Activated naive CD4-positive, alpha-beta T cell treated with anti-CD3 and anti-CD28 coated beads, Interleukin-2, amount 10 ng/mL, durations not matched to agents 7 days and 5 days (primary cell): ENCODE measurements around the gene ADRB2.
"Not testable (repeated sequence)": the region's sequence is repeated elsewhere in the genome, so short reads cannot be mapped to it uniquely, and the experiment has no call there.

Source experiments
- CTCF ChIA-PET: fragments of 350-600 bp; sonication (Branson Sonifier 250); formaldehyde crosslinking; loops from one replicate; lab custom pipeline; 2021; ENCODE audit warnings: antibody characterized with exemption; lab: Charles Lee
- DNase-seq: peaks from one replicate; pipeline ENCODE4 v3.0.0-alpha.2; 2020
- H3K27ac Mint-ChIP-seq: one replicate; pipeline ENCODE4 v1.8.0; 2021; ENCODE audit warnings: mild to moderate bottlenecking, moderate library complexity, mixed read lengths
- H3K27me3 Mint-ChIP-seq: one replicate; pipeline ENCODE4 v1.8.0; 2021; ENCODE audit warnings: mild to moderate bottlenecking, mixed read lengths
- H3K36me3 Mint-ChIP-seq: one replicate; pipeline ENCODE4 v1.8.0; 2021; ENCODE audit warnings: mixed read lengths
- H3K4me1 Mint-ChIP-seq: one replicate; pipeline ENCODE4 v1.8.0; 2021; ENCODE audit warnings: mixed read lengths
- H3K4me3 Mint-ChIP-seq: one replicate; pipeline ENCODE4 v1.8.0; 2021; ENCODE audit warnings: mild to moderate bottlenecking, moderate library complexity, mixed read lengths
- H3K9me3 Mint-ChIP-seq: one replicate; pipeline ENCODE4 v1.8.0; 2021; ENCODE audit warnings: mixed read lengths

ADRB2 gene

DNA sequence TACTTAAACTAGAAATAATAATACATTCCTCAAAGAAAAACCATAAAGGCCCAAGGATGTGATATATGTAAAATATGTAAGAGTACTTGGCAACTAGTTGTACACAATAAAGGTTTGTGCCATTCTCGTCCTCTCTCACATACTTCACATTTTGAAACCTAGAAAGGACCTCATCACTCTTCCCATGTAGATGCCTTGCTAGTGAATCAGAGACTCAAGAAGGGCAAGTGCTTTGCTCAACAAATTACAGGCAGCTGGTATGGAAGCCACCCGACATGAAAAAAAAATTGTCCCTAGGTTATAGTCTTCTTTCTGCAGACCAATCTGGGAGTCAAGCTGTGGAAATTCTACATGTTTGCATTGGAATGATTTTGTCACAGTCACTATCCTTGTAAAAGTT, 31.7 kb downstream of the ADRB2 start:
- Mint-ChIP-seq H3K4me3 (no peak overlapping the region), H3K4me1 (peaks cover 17% of the 10 kb centered on the region)

DNA sequence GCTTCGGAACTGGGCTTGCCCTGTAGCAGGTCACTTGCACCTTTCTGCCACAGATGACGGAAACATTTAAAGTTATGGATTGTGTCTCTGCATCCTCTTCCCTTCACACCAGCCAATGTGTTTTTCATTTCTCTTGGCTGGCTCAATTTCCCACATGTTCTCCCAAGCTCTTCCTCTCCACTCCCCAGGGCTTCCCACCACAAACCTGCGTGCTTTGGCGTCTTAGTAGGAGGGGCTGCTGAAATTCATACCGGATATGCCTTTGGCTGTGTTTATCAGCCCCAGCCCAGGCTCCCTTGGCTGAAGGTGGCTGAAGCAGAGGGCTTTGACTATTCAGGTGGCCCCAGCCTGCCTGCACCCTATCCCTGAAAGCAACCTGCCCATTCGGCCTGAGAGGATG, 32.1 kb downstream of the ADRB2 start:
- no peak for DNase-seq
- Mint-ChIP-seq H3K9me3 (no peaks in the 10 kb centered on the region), H3K4me1 (peaks cover 17% of the 10 kb centered on the region), H3K27me3 (peaks cover 19% of the 10 kb centered on the region), H3K4me3 (no peak overlapping the region), H3K27ac (no peak overlapping the region), H3K36me3 (no peaks in the 10 kb centered on the region)
- CTCF ChIA-PET, result interaction anchor here (1.0 kb wide), 1 partner anchor 99 kb away, joined by 3 read pairs; no protein-coding TSS in a partner anchor

More for the DNA sequence above, 31.7 kb downstream of the ADRB2 start:
- Mint-ChIP-seq H3K27me3 (peaks cover 19% of the 10 kb centered on the region), H3K36me3 (no peaks in the 10 kb centered on the region), H3K27ac (no peak overlapping the region), H3K9me3 (no peaks in the 10 kb centered on the region)
- DNase-seq, result no peak
- CTCF ChIA-PET, result no interaction called here

DNA sequence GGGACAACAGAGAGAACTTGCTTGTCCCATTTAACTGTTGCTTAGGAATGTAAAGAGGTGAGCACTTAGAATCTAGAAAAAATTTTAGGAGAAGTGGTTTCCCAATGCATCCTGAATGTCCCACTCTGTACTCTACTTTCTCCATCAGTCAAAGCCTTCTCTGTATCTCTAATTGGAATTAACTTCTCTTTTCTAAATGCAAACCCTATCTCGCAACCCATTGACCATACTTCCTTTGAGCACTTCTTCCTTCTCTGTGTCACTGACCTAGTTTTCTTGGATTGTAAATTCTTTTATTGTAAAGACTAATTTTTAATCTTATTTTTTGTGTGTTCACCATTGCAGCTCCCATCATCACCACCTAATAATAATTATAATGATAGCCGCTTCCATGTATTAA, 33.3 kb downstream of the ADRB2 start:
- Mint-ChIP-seq H3K4me3 (no peak overlapping the region), H3K4me1 (peaks cover 13% of the 10 kb centered on the region)

DNA sequence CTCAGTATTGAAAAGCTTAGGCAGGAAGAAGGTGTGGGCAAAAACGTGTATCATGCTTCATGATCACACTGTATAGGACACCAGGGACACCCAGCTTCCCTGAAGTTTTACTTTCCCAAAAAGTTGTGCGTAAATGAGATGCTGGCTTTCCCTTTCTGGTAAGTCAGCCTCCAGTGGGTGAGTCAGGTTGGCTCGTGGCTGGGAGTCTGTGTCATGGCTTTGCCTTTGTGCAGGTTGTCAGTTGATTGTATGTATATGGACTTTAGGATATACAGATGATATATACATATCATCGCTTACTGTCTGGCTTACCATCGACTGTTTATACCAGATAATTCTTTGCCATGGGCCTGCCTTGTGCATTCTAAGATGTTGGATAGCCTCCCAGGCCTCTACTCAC, 34.2 kb downstream of the ADRB2 start:
- Mint-ChIP-seq H3K4me3 (no peak overlapping the region), H3K9me3 (no peaks in the 10 kb centered on the region), H3K4me1 (peaks cover 6% of the 10 kb centered on the region), H3K27me3 (peaks cover 19% of the 10 kb centered on the region), H3K27ac (no peak overlapping the region), H3K36me3 (no peaks in the 10 kb centered on the region)
- DNase-seq, result no peak
- CTCF ChIA-PET, result no interaction called here

More for the DNA sequence above, 33.3 kb downstream of the ADRB2 start:
- H3K27me3 Mint-ChIP-seq, result peaks cover 19% of the 10 kb centered on the region
- CTCF ChIA-PET, result interaction anchor here (0.7 kb wide), 1 partner anchor 153 kb away, joined by 3 read pairs; no protein-coding TSS in a partner anchor
- no peak for DNase-seq
- no peaks in the 10 kb centered on the region for H3K9me3 Mint-ChIP-seq
- no peak overlapping the region for H3K27ac Mint-ChIP-seq
- H3K36me3 Mint-ChIP-seq, result no peaks in the 10 kb centered on the region

DNA sequence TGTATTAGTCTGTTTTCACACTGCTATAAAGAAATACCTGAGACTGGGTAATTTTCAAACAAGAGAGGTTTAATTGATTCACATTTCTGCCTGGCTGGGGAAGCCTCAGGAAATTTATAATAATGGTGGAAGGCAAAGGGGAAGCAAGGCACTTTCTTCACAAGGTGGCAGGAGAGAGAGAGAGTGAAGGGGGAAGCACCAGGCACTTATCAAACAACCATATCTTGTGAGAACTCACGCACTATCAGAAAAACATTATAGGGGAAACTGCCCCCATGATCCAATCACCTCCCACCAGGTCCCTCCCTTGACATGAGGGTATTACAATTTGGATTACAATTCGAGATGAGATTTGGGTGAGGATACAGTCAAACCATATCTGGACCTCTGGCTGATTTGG, 34.7 kb downstream of the ADRB2 start:
- Mint-ChIP-seq H3K4me3 (no peak overlapping the region), H3K36me3 (no peaks in the 10 kb centered on the region), H3K27ac (no peak overlapping the region), H3K9me3 (no peaks in the 10 kb centered on the region), H3K4me1 (peaks cover 2% of the 10 kb centered on the region), H3K27me3 (peaks cover 19% of the 10 kb centered on the region)
- no peak for DNase-seq
- CTCF ChIA-PET, result interaction anchor here (0.8 kb wide), 1 partner anchor 97 kb away, joined by 3 read pairs; no protein-coding TSS in a partner anchor

DNA sequence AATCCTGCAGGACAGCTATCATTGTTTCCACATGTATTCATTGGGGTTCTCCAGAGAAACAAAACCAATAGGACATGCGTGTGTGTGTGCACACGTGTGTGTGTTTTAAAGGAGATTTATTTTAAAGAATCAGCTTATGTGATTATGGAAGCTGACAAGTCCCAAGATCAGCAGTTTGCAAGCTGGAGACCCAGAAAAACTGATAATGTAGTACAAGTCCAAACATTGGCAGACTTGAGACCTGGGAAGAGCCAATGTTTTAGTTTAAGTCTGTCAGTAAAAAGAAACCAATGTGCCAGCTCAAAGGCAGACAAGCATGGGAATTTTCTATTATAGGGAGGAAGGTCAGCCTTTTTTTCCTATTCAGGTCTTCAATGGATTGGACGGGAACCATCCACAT, 35.3 kb downstream of the ADRB2 start:
- Mint-ChIP-seq H3K36me3 (no peaks in the 10 kb centered on the region), H3K27me3 (peaks cover 19% of the 10 kb centered on the region), H3K27ac (no peak overlapping the region), H3K9me3 (no peaks in the 10 kb centered on the region), H3K4me1 (no peaks in the 10 kb centered on the region), H3K4me3 (no peak overlapping the region)
- no peak for DNase-seq
- CTCF ChIA-PET, result interaction anchor here (0.8 kb wide), 1 partner anchor 96 kb away, joined by 3 read pairs; no protein-coding TSS in a partner anchor

DNA sequence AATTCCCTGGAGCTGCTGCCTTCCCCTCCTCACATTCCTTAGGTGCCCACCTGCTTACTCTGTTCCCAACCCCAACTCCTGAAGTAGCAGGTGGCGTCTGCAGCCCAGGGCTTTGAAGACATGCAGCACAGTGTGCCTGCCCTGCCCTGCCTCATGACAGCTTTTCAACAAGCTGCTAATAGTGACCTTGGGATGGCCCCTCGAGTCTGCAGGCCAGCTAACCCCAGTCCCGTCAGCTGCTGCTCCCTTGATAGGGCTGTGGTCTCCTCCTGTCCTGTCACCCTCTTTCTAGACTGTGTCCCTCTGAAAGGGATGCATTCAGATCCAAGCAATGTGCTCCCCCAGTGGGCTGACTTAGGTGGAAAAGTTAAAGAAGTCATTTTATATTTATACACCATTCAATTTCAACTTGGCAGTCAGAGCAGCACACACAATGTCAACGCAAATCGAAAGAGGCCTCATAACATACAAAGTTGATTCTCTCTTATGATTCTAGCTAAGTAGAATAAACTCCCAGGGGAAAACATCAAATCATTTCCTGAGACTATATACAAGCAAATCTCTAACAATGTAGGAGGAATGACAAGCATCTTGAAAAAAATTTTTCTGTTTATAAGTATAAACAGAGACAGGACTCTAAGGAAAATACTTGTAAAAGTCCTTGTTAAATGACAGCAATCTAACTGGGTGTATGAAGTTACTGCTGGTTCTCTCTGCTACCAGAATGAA, 37.9 kb downstream of the ADRB2 start:
- Mint-ChIP-seq H3K4me1 (no peaks in the 10 kb centered on the region), H3K27ac (no peak overlapping the region), H3K36me3 (no peaks in the 10 kb centered on the region), H3K27me3 (peaks cover 9% of the 10 kb centered on the region), H3K9me3 (no peaks in the 10 kb centered on the region), H3K4me3 (no peak overlapping the region)
- no peak for DNase-seq
- CTCF ChIA-PET, result no interaction called here

DNA sequence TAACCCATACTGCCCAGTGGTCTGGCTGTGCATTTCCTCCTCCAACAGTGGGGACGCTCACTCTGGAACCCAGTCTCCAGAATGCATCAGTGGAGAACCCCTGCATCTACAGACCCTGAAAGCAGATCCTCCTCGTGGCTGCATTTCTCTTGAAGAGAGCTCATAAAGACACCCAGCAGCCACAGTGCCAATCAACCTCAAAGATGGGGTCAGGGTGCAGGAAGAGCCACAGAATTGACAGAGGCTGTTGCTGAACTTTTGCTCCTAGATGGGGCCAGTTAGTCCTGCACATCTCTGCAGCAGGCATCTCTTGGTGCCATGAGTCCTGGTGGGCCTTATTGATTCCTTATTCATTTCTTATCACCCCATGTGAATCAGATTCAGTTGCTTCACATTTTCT, 39.6 kb downstream of the ADRB2 start:
- no peak for DNase-seq
- CTCF ChIA-PET, result no interaction called here
- Mint-ChIP-seq H3K4me1 (no peaks in the 10 kb centered on the region), H3K36me3 (no peaks in the 10 kb centered on the region), H3K27me3 (no peaks in the 10 kb centered on the region), H3K9me3 (no peaks in the 10 kb centered on the region), H3K4me3 (no peak overlapping the region), H3K27ac (no peak overlapping the region)

DNA sequence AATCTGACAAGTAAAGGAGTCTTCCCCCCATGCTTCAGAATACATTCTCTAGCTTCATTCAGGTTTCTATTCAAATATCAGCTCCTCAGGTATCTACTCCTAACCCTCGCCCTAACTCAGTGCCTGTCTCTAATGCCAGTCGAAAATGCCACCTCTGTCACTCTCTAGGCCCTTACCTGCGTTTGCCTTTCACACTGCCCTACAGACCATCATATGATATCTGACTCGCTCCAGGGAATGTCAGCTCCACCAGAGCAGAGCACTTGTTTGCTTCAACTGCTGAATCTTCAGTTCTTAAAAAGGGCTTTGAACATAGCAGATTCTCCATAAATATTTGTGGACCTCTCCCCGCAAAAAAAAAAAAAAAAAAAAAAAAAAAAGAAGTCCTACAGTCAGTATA, 46.7 kb downstream of the ADRB2 start:
- Mint-ChIP-seq H3K9me3 (no peaks in the 10 kb centered on the region), H3K27me3 (peaks cover 20% of the 10 kb centered on the region), H3K27ac (no peak overlapping the region), H3K4me1 (no peaks in the 10 kb centered on the region), H3K36me3 (no peaks in the 10 kb centered on the region), H3K4me3 (no peak overlapping the region)
- CTCF ChIA-PET, result interaction anchor here (0.9 kb wide), 1 partner anchor 26 kb away, joined by 3 read pairs; no protein-coding TSS in a partner anchor
- DNase-seq, result no peak

DNA sequence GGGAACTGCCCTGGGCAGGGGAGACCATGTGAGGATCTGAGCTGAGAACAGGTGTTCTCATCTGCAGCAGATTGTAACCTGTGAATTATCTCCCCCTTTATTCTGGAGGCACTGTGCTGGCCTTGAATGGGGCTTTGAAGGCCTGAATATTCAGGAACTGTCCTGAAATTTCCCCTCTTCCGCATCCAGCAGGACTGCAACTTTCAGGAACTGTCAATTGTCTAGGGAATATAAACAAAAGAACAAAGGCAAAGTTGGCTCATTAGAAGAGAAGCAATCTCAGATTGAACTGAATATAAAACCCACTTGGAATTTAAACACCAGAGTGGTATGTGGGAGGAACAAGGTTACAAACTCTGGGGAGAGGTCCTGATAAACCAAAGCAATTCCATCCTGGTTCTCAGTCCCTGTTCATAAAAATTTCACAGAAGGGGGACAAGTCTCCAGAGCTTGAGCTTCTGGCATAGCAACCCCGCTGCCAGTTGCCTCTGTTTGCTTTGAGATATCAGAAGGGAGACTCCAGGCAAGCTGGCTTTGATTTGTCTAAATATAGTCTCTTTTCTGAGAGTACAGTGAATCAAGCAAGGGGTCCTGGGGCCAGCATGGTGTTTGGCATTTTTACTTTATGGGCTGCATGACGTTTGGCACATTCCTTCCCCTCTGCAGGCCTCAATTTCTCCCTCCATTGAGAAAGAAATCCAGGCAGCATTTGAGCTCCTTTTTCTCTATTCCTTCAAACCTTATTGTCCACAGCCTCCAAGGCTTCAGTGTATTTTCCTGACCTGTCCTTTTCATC, 47.5 kb downstream of the ADRB2 start:
- no peak overlapping the region for H3K27ac Mint-ChIP-seq
- no peaks in the 10 kb centered on the region for H3K9me3 Mint-ChIP-seq
- DNase-seq, result no peak
- H3K4me1 Mint-ChIP-seq, result no peaks in the 10 kb centered on the region
- no peaks in the 10 kb centered on the region for H3K36me3 Mint-ChIP-seq
- no peak overlapping the region for H3K4me3 Mint-ChIP-seq
- H3K27me3 Mint-ChIP-seq, result peaks cover 23% of the 10 kb centered on the region
- CTCF ChIA-PET, result no interaction called here

DNA sequence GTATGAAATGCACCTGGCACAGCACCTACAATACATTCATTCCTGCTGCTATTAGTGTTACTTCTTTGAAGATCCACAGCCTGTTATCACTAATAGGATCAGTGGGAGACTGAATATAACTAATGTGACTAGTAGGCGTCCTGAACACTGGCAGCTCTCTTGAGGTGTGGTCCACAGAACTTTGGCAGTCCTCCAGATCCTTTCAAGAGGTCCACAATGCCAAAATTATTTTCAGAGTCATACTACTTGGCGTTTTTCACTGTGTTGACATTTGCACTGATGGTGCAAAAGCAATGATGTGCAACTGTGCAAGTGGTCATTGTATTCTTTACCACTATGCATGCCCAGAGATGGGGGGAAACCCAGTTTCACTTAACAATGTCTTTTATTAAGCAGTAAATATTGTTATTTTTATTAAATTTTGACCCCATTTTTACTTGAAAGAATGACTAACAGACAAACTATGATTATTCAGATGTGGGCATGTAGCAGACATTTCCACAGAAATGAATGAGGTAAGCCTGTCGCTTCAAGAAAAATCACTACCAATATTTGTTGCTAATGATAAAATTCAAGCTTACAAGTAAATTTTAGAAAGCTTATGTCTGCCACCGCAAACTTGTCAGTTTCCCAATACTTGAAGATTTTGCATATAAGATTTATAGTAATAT, 48.9 kb downstream of the ADRB2 start:
- Mint-ChIP-seq H3K4me1 (no peaks in the 10 kb centered on the region), H3K4me3 (no peak overlapping the region), H3K27me3 (peaks cover 23% of the 10 kb centered on the region), H3K9me3 (no peaks in the 10 kb centered on the region), H3K36me3 (no peaks in the 10 kb centered on the region), H3K27ac (no peak overlapping the region)
- no peak for DNase-seq
- CTCF ChIA-PET, result no interaction called here

DNA sequence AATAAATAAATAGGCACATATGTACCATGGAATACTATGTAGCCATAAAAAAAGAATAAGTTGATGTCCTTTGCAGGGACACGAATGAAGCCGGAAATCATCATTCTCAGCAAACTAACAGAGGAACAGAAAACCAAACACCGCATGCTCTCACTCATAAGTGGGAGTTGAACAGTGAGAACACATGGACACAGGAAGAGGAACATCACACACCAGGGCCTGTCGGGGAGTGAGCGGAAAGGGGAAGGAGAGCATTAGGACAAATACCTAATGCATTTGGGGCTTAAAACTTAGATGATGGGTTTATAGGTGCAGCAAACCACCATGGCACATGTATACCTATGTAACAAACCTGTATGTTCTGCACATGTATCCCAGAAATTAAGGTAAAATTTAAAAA, 51.0 kb downstream of the ADRB2 start:
- CTCF ChIA-PET, H3K4me3 Mint-ChIP-seq, H3K27ac Mint-ChIP-seq, DNase-seq, H3K9me3 Mint-ChIP-seq, H3K4me1 Mint-ChIP-seq, H3K36me3 Mint-ChIP-seq: not testable (repeated sequence)
- H3K27me3 Mint-ChIP-seq, result peaks cover 21% of the 10 kb centered on the region
